Measurements from ENCODE around the gene ERC1. TPM values are rescaled to one million over a fixed set of nuclear protein-coding genes. Genes with fewer than 3 reads are reported as not detected.

Gene ERC1
- total and polyA plus RNA-seq, 2 of the 4 experiments (the other 2 are of a cell fraction), result 11.6 to 25.6 TPM

DNA sequence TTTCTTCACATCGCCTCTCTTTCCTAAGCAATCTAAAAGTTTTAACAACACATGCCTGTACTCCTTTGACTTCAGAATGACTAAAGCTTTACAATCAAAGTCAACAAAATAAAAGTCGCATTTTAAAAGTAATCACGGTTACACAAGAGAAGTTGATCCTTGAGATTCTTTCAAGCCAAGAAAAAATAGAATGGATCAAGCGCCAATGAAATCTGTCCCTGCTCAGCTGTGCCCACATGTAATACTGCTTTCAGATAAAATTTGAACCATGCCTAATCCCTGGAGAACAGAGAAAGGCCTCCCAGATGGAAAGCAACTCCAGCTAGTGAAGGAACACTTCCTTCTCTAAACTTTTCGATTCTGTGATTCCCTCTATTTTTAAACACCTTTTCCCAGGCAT is 490.3 kb downstream of the ERC1 start:
- Histone ChIP-seq H3K4me3 (ENCODE audit: insufficient read depth, low read depth, low read length) (no peak overlapping the region), H2BK120ac (ENCODE audit: low read depth, low read length) (peak overlapping the region; percentile 59), H3K4me2 (ENCODE audit: low read depth, low read length) (no peak overlapping the region; the same call in 1 of the 2 replicates), H3K79me1 (ENCODE audit: low read depth in 1 of 2, low read length in 2 of 2) (peaks cover 10 to 18% of the 10 kb centered on the region in 2 experiments), H2AFZ (replicated peaks; ENCODE audit: low read length, poor library complexity) (no peak overlapping the region), H2AK5ac (ENCODE audit: low read depth, low read length) (0 out of 2 replicates have a peak overlapping the region, but pooled peaks have one; percentile 33), H4K5ac (ENCODE audit: low read depth, low read length) (peak overlapping the region; percentile 13; the same call in 1 of the 2 replicates), H2BK15ac (ENCODE audit: low read depth, low read length) (0 out of 3 replicates have a peak overlapping the region, but pooled peaks have one; percentile 32), H2AK9ac (replicated peaks; ENCODE audit: low read depth, low read length, poor library complexity) (no peak overlapping the region), H3K4me1 (ENCODE audit: control insufficient read depth, insufficient read depth, low read length) (peaks cover 7% of the 10 kb centered on the region; the same call in 1 of the 2 replicates), H3K27ac (ENCODE audit: insufficient read depth, low read length) (no peak overlapping the region), H3K9me3 (ENCODE audit: control insufficient read depth, insufficient read depth, low read length) (no peaks in the 10 kb centered on the region), H3K4ac (ENCODE audit: low read depth, low read length) (no peak overlapping the region), H3K36me3 (ENCODE audit: control insufficient read depth, insufficient read depth, low read length) (no peaks in the 10 kb centered on the region), H4K91ac (ENCODE audit: insufficient read depth, low read depth, low read length) (no peak overlapping the region; the same call in 1 of the 2 replicates), H3K23ac (ENCODE audit: low read depth, low read length) (peak overlapping the region; percentile 88; the same call in 1 of the 2 replicates), H3K56ac (ENCODE audit: extremely low read depth, insufficient read depth, low read length) (no peak overlapping the region), H4K20me1 (ENCODE audit: insufficient read depth, low read length) (no peaks in the 10 kb centered on the region), H3K27me3 (ENCODE audit: control insufficient read depth, insufficient read depth, low read length) (no peaks in the 10 kb centered on the region), H4K8ac (ENCODE audit: low read depth in 2 of 2, low read length in 2 of 2) (peak overlapping the region; percentile 64 to 74; a peak in 2 of 4 replicates), H3K14ac (replicated peaks; ENCODE audit: low read depth, low read length) (peak overlapping the region; percentile 72), H3K9me1 (ENCODE audit: insufficient read depth, low read length) (0 out of 2 replicates have a peak, but pooled peaks cover 2% of the 10 kb centered on the region), H3K9ac (ENCODE audit: low read depth, low read length) (no peak overlapping the region; the same call in 1 of the 2 replicates), H3K18ac (ENCODE audit: low read depth, low read length) (peak overlapping the region; percentile 8; the same call in 1 of the 2 replicates), H2BK5ac (ENCODE audit: low read depth, low read length, poor library complexity, severe bottlenecking) (no peak overlapping the region), H2BK20ac (ENCODE audit: low read depth, low read length) (peak overlapping the region; percentile 46; the same call in 1 of the 2 replicates)
- POLR2A ChIA-PET (ENCODE audit: unreplicated experiment), result no interaction called here
- in situ Hi-C loops (cut with MboI; ENCODE audit: low sequenced_read_pairs), result no loop called here
- WGBS, 2 experiments (ENCODE audit: extremely low coverage in 2 of 2, insufficient read length in 1 of 2), result 48% methylated on average over 3 of the region's 5 CpGs; no CpG with 5 or more reads in 1 of the 2 experiments
- CTCF ChIA-PET, result interaction anchor here (0.7 kb wide), 1 partner anchor 266 kb away, joined by 4 read pairs; no protein-coding TSS in a partner anchor
- intact Hi-C loops (cut with micrococcal nuclease), result no loop called here
- TF ChIP-seq, protein P1, sequence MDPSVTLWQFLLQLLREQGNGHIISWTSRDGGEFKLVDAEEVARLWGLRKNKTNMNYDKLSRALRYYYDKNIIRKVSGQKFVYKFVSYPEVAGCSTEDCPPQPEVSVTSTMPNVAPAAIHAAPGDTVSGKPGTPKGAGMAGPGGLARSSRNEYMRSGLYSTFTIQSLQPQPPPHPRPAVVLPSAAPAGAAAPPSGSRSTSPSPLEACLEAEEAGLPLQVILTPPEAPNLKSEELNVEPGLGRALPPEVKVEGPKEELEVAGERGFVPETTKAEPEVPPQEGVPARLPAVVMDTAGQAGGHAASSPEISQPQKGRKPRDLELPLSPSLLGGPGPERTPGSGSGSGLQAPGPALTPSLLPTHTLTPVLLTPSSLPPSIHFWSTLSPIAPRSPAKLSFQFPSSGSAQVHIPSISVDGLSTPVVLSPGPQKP (IDR thresholded peaks at IDR 0.05; ENCODE audit: borderline replicate concordance, low read depth, low read length), result no peak
- TF ChIP-seq, protein P2, sequence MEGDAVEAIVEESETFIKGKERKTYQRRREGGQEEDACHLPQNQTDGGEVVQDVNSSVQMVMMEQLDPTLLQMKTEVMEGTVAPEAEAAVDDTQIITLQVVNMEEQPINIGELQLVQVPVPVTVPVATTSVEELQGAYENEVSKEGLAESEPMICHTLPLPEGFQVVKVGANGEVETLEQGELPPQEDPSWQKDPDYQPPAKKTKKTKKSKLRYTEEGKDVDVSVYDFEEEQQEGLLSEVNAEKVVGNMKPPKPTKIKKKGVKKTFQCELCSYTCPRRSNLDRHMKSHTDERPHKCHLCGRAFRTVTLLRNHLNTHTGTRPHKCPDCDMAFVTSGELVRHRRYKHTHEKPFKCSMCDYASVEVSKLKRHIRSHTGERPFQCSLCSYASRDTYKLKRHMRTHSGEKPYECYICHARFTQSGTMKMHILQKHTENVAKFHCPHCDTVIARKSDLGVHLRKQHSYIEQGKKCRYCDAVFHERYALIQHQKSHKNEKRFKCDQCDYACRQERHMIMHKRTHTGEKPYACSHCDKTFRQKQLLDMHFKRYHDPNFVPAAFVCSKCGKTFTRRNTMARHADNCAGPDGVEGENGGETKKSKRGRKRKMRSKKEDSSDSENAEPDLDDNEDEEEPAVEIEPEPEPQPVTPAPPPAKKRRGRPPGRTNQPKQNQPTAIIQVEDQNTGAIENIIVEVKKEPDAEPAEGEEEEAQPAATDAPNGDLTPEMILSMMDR (conservative IDR thresholded peaks at IDR 0.05; ENCODE audit: low read depth, low read length), result no peak
- TF ChIP-seq POLR2A (IDR thresholded peaks at IDR 0.05; ENCODE audit: low read depth, low read length) (no peak), RCOR1 (IDR thresholded peaks at IDR 0.05; ENCODE audit: insufficient replicate concordance, low read length) (no peak), CHD1 (IDR thresholded peaks at IDR 0.05; ENCODE audit: low read depth, low read length) (no peak), RFX5 (IDR thresholded peaks at IDR 0.05; ENCODE audit: low read depth, low read length) (no peak), MAFK (IDR thresholded peaks at IDR 0.05; ENCODE audit: low read depth, low read length) (no peak), CEBPB (IDR thresholded peaks at IDR 0.05; ENCODE audit: low read depth, low read length) (no peak), SMC3 (IDR thresholded peaks at IDR 0.05; ENCODE audit: low read depth, low read length) (no peak), FOS (IDR thresholded peaks at IDR 0.05; ENCODE audit: low read depth, low read length) (no peak), MXI1 (IDR thresholded peaks at IDR 0.05; ENCODE audit: borderline replicate concordance, low read depth, low read length) (no peak), BHLHE40 (IDR thresholded peaks at IDR 0.05; ENCODE audit: low read depth, low read length) (no peak)
- no peak for ATAC-seq (ENCODE audit: low read depth)
- dilution Hi-C loops (cut with HindIII; ENCODE audit: low sequenced_read_pairs, unreplicated experiment), result no loop called here
- no peak for DNase-seq
- BruUV-seq (replicated peaks), result no TSS peak
